ENCODE results near the gene KANK2. TPM values are rescaled to one million over a fixed set of nuclear protein-coding genes. Genes with fewer than 3 reads are reported as not detected.

Gene KANK2
- total and polyA plus RNA-seq, 2 of the 4 experiments (the other 2 are of a cell fraction) = 104 to 176 TPM

- Histone ChIP-seq H3K9me1 (ENCODE audit: insufficient read depth, low read length) (peaks cover 3% of the 10 kb centered on the region; the same call in 1 of the 2 replicates), H3K79me1 (ENCODE audit: low read depth in 1 of 2, low read length in 2 of 2) (peaks cover 28 to 70% of the 10 kb centered on the region in 2 experiments), H4K20me1 (ENCODE audit: insufficient read depth, low read length) (no peaks in the 10 kb centered on the region; the same call in none of the 2 replicates), H2BK20ac (ENCODE audit: low read depth, low read length) (no peak overlapping the region), H4K91ac (ENCODE audit: insufficient read depth, low read depth, low read length) (no peak overlapping the region), H2AK9ac (replicated peaks; ENCODE audit: low read depth, low read length, poor library complexity) (peak overlapping the region; percentile 81), H3K9ac (ENCODE audit: low read depth, low read length) (no peak overlapping the region), H3K56ac (ENCODE audit: extremely low read depth, insufficient read depth, low read length) (no peak overlapping the region), H3K27me3 (ENCODE audit: control insufficient read depth, insufficient read depth, low read length) (no peaks in the 10 kb centered on the region), H3K4me3 (ENCODE audit: insufficient read depth, low read depth, low read length) (no peak overlapping the region), H2BK15ac (ENCODE audit: low read depth, low read length) (no peak overlapping the region), H3K36me3 (ENCODE audit: control insufficient read depth, insufficient read depth, low read length) (peaks cover 84% of the 10 kb centered on the region), H2AFZ (replicated peaks; ENCODE audit: low read length, poor library complexity) (peak overlapping the region; percentile 33), H3K4me1 (ENCODE audit: control insufficient read depth, insufficient read depth, low read length) (no peaks in the 10 kb centered on the region), H2BK120ac (ENCODE audit: low read depth, low read length) (no peak overlapping the region), H3K4me2 (ENCODE audit: low read depth, low read length) (no peak overlapping the region), H2AK5ac (ENCODE audit: low read depth, low read length) (no peak overlapping the region), H3K23ac (ENCODE audit: low read depth, low read length) (no peak overlapping the region), H4K8ac (ENCODE audit: low read depth in 2 of 2, low read length in 2 of 2) (no peak overlapping the region), H4K5ac (ENCODE audit: low read depth, low read length) (no peak overlapping the region), H3K9me3 (ENCODE audit: control insufficient read depth, insufficient read depth, low read length) (no peaks in the 10 kb centered on the region), H3K14ac (replicated peaks; ENCODE audit: low read depth, low read length) (no peak overlapping the region), H3K18ac (ENCODE audit: low read depth, low read length) (no peak overlapping the region), H3K27ac (ENCODE audit: insufficient read depth, low read length) (no peak overlapping the region), H3K4ac (ENCODE audit: low read depth, low read length) (no peak overlapping the region), H2BK5ac (ENCODE audit: low read depth, low read length, poor library complexity, severe bottlenecking) (no peak overlapping the region)
- in situ Hi-C loops (cut with MboI; ENCODE audit: low sequenced_read_pairs) = no loop called here
- no TSS peak for BruUV-seq (replicated peaks)
- dilution Hi-C loops (cut with HindIII; ENCODE audit: low sequenced_read_pairs, unreplicated experiment) = no loop called here
- intact Hi-C loops (cut with micrococcal nuclease) = no loop called here
- ChIA-PET CTCF (no interaction called here), POLR2A (ENCODE audit: unreplicated experiment) (no interaction called here)
- DNase-seq (no peak), ATAC-seq (ENCODE audit: low read depth) (no peak)
- TF ChIP-seq RFX5 (IDR thresholded peaks at IDR 0.05; ENCODE audit: low read depth, low read length) (no peak), RAD21 (IDR thresholded peaks at IDR 0.05; ENCODE audit: low read length) (no peak), NFE2L2 (IDR thresholded peaks at IDR 0.05; ENCODE audit: low read depth, low read length) (no peak), MXI1 (IDR thresholded peaks at IDR 0.05; ENCODE audit: borderline replicate concordance, low read depth, low read length) (no peak), CEBPB (IDR thresholded peaks at IDR 0.05; ENCODE audit: low read depth, low read length) (no peak), BHLHE40 (IDR thresholded peaks at IDR 0.05; ENCODE audit: low read depth, low read length) (no peak), CHD1 (IDR thresholded peaks at IDR 0.05; ENCODE audit: low read depth, low read length) (no peak), ELK1 (IDR thresholded peaks at IDR 0.05; ENCODE audit: borderline replicate concordance, low read depth, low read length) (no peak)
- WGBS, 2 experiments (ENCODE audit: extremely low coverage in 2 of 2, insufficient read length in 1 of 2) = 89% methylated on average over 11 of the region's 27 CpGs; no CpG with 5 or more reads in 1 of the 2 experiments
Measured at GRCh38 chr19:11174336-11174735, 23.0 kb downstream of the KANK2 start.

Data from IMR-90 (cell line).